Fibroblast of the aortic adventitia (primary cell): ENCODE data around the gene LRBA. TPM values are rescaled to one million over a fixed set of nuclear protein-coding genes. Genes with fewer than 3 reads are reported as not detected.

ENCODE experiments used
- DNase-seq: peaks from one replicate; pipeline ENCODE4 v3.0.0-alpha.2; 2010; ENCODE audit warnings: low read depth
- H3K4me3 ChIP-seq: 2 replicates; pipeline ENCODE4 v1.5.1; 2011; ENCODE audit warnings: low read depth, mild to moderate bottlenecking, control low read depth, low read length, moderate library complexity
- CTCF ChIP-seq: IDR thresholded peaks from 2 replicates; pipeline ENCODE4 v1.5.1; 2011; ENCODE audit warnings: mild to moderate bottlenecking, low read length, control low read depth, inconsistent platforms; ENCODE audit not compliant: insufficient read depth
- total RNA-seq: library from RNA; depleted of rRNA; stranded (reverse); fragments of >200 nt; gene quantifications from 2 replicates; pipeline ENCODE4 v1.2.3, GENCODE V29; 2012; ENCODE audit warnings: low replicate concordance

The LRBA gene
- total RNA-seq, 1 donor = 45.8 TPM

- no peak for DNase-seq
Measured at GRCh38 chr4:150402871-150403272, 612.2 kb downstream of the LRBA start.

GRCh38 chr4:150401083-150401687 lies 613.9 kb downstream of the LRBA start:
- no peak for DNase-seq

More at GRCh38 chr4:150402871-150403272, 612.2 kb downstream of the LRBA start:
- no peak overlapping the region for H3K4me3 ChIP-seq
- no peak for TF ChIP-seq CTCF

GRCh38 chr4:150395872-150396271 lies 619.2 kb downstream of the LRBA start:
- no peak for DNase-seq
- H3K4me3 ChIP-seq = no peak overlapping the region
- no peak for TF ChIP-seq CTCF

More at GRCh38 chr4:150401083-150401687, 613.9 kb downstream of the LRBA start:
- TF ChIP-seq CTCF = no peak
- no peak overlapping the region for H3K4me3 ChIP-seq

GRCh38 chr4:150394046-150394445 lies 621.0 kb downstream of the LRBA start:
- no peak for TF ChIP-seq CTCF
- DNase-seq = no peak

GRCh38 chr4:150391052-150391451 lies 624.0 kb downstream of the LRBA start:
- no peak for TF ChIP-seq CTCF
- DNase-seq = no peak
- H3K4me3 ChIP-seq = no peak overlapping the region

More at GRCh38 chr4:150394046-150394445, 621.0 kb downstream of the LRBA start:
- H3K4me3 ChIP-seq = no peak overlapping the region

- H3K4me3 ChIP-seq = no peak overlapping the region
- no peak for TF ChIP-seq CTCF
- no peak for DNase-seq
Measured at GRCh38 chr4:150390531-150390910, 624.6 kb downstream of the LRBA start.
